Endodermal cell (in vitro differentiated cells): ENCODE results near the gene AUTS2. TPM values are rescaled to one million over a fixed set of nuclear protein-coding genes. Genes with fewer than 3 reads are reported as not detected.

Experiments used
- DNase-seq: peaks from one replicate; pipeline ENCODE4 v3.0.0-alpha.2; 2017
- H3K27ac ChIP-seq: 2 replicates; pipeline ENCODE4 v1.5.1; 2013; ENCODE audit warnings: mild to moderate bottlenecking, low read depth, low read length, moderate library complexity
- H3K27me3 ChIP-seq: 2 replicates; pipeline ENCODE4 v1.6.1; 2013; ENCODE audit warnings: mild to moderate bottlenecking, low read length, moderate library complexity; ENCODE audit not compliant: insufficient read depth, control insufficient read depth, poor library complexity, severe bottlenecking
- H3K36me3 ChIP-seq: 2 replicates; pipeline ENCODE4 v1.7.0; 2013; ENCODE audit warnings: mild to moderate bottlenecking, low read length, moderate library complexity; ENCODE audit not compliant: control insufficient read depth, insufficient read depth
- H3K4me1 ChIP-seq: one replicate; pipeline ENCODE4 v1.7.0; 2013; ENCODE audit warnings: low read length; ENCODE audit not compliant: control insufficient read depth, insufficient read depth
- H3K4me3 ChIP-seq: 2 replicates; pipeline ENCODE4 v1.5.1; 2013; ENCODE audit warnings: mild to moderate bottlenecking, low read length, moderate library complexity
- H3K9ac ChIP-seq: 2 replicates; pipeline ENCODE4 v1.6.1; 2013; ENCODE audit warnings: mild to moderate bottlenecking, low read length, moderate library complexity; ENCODE audit not compliant: poor library complexity, severe bottlenecking; ENCODE audit errors: extremely low read depth
- H3K9me3 ChIP-seq: 2 replicates; pipeline ENCODE4 v1.6.1; 2013; ENCODE audit warnings: mild to moderate bottlenecking, low read length, moderate library complexity; ENCODE audit not compliant: control insufficient read depth
- H3K27ac Mint-ChIP-seq: 2 replicates; pipeline ENCODE4 v1.8.0; 2020; ENCODE audit warnings: mixed read lengths
- H3K27me3 Mint-ChIP-seq: 2 replicates; pipeline ENCODE4 v1.8.0; 2021; ENCODE audit warnings: mild to moderate bottlenecking, mixed read lengths; ENCODE audit not compliant: insufficient read depth
- H3K36me3 Mint-ChIP-seq: 2 replicates; pipeline ENCODE4 v1.8.0; 2020; ENCODE audit warnings: low read depth, mixed read lengths
- H3K4me1 Mint-ChIP-seq: 2 replicates; pipeline ENCODE4 v1.8.0; 2020; ENCODE audit warnings: mixed read lengths
- H3K4me3 Mint-ChIP-seq: 2 replicates; pipeline ENCODE4 v1.8.0; 2020; ENCODE audit warnings: mild to moderate bottlenecking, moderate library complexity, mixed read lengths
- H3K9me3 Mint-ChIP-seq: 2 replicates; pipeline ENCODE4 v1.8.0; 2020; ENCODE audit warnings: mild to moderate bottlenecking, mixed read lengths
- CTCF ChIP-seq: fragments of 200-600 bp; sonication (generic); conservative IDR thresholded peaks from 2 replicates; pipeline ENCODE4 v1.5.0; 2021; ENCODE audit warnings: antibody characterized with exemption, mild to moderate bottlenecking
- WGBS, 2 experiments: methylation state at CpG; one replicate each; pipeline versions ENCODE4 v1.1.5 to v1.1.7; 2013; ENCODE audit warnings: missing lambda C conversion rate in 2 of 2, mixed read lengths in 1 of 2; ENCODE audit not compliant: insufficient coverage in 1 of 2, insufficient read length in 1 of 2; 5-methylcytosine and 5-hydroxymethylcytosine counted together
- total RNA-seq, 2 donors: library from RNA; stranded (reverse); fragmentation: NEBNext Ultra II Directional in 1 of 2; extraction: Animal tissue kit (Norgen Biotek cat#: 25700) in 1 of 2; gene quantifications; 2 replicates in 1 of 2; 3 replicates in 1 of 2; pipeline ENCODE4 v1.2.1, GENCODE V29; 2021

The AUTS2 gene
- total RNA-seq, 2 donors from 2014 or later: 76.8 to 106 TPM

GRCh38 chr7:70649323-70649722 lies 1051.0 kb downstream of the AUTS2 start:
- no peak overlapping the region for H3K27ac Mint-ChIP-seq
- no peaks in the 10 kb centered on the region for H3K9me3 Mint-ChIP-seq
- 94 to 100% methylated on average over 2 to 5 of the region's 5 CpGs for WGBS, 2 experiments
- H3K4me1 ChIP-seq: peaks cover 7% of the 10 kb centered on the region
- peaks cover 10% of the 10 kb centered on the region for H3K36me3 Mint-ChIP-seq
- H3K9me3 ChIP-seq: no peaks in the 10 kb centered on the region
- no peak overlapping the region for H3K27ac ChIP-seq
- no peaks in the 10 kb centered on the region for H3K27me3 ChIP-seq
- H3K4me3 ChIP-seq: no peak overlapping the region
- no peaks in the 10 kb centered on the region for H3K36me3 ChIP-seq
- H3K4me1 Mint-ChIP-seq: peaks cover 13% of the 10 kb centered on the region
- H3K9ac ChIP-seq: no peak overlapping the region
- TF ChIP-seq CTCF: no peak
- no peak for DNase-seq
- peaks cover 10% of the 10 kb centered on the region for H3K27me3 Mint-ChIP-seq
- no peak overlapping the region for H3K4me3 Mint-ChIP-seq

GRCh38 chr7:70654146-70654545 lies 1055.9 kb downstream of the AUTS2 start:
- WGBS, 2 experiments: 86% methylated on average over 3 of the region's 3 CpGs; no CpG with 5 or more reads in 1 of the 2 experiments
- Mint-ChIP-seq H3K9me3 (no peaks in the 10 kb centered on the region), H3K4me3 (no peak overlapping the region), H3K27ac (no peak overlapping the region), H3K27me3 (peaks cover 4% of the 10 kb centered on the region), H3K36me3 (peaks cover 10% of the 10 kb centered on the region), H3K4me1 (no peaks in the 10 kb centered on the region)
- no peaks in the 10 kb centered on the region for H3K27me3 ChIP-seq
- H3K27ac ChIP-seq: no peak overlapping the region
- DNase-seq: no peak
- H3K4me1 ChIP-seq: no peaks in the 10 kb centered on the region
- no peak for TF ChIP-seq CTCF
- H3K4me3 ChIP-seq: no peak overlapping the region
- no peaks in the 10 kb centered on the region for H3K36me3 ChIP-seq
- H3K9ac ChIP-seq: no peak overlapping the region
- H3K9me3 ChIP-seq: no peaks in the 10 kb centered on the region

GRCh38 chr7:70654979-70655378 lies 1056.7 kb downstream of the AUTS2 start:
- H3K27me3 ChIP-seq: no peaks in the 10 kb centered on the region
- H3K9ac ChIP-seq: no peak overlapping the region
- H3K4me1 ChIP-seq: no peaks in the 10 kb centered on the region
- 93 to 94% methylated on average over 5 of the region's 5 CpGs for WGBS, 2 experiments
- no peak overlapping the region for H3K4me3 ChIP-seq
- H3K27me3 Mint-ChIP-seq: peaks cover 4% of the 10 kb centered on the region
- no peaks in the 10 kb centered on the region for H3K9me3 Mint-ChIP-seq
- no peaks in the 10 kb centered on the region for H3K4me1 Mint-ChIP-seq
- H3K36me3 Mint-ChIP-seq: peaks cover 10% of the 10 kb centered on the region
- DNase-seq: no peak
- no peak overlapping the region for H3K27ac ChIP-seq
- H3K9me3 ChIP-seq: no peaks in the 10 kb centered on the region
- H3K27ac Mint-ChIP-seq: no peak overlapping the region
- H3K36me3 ChIP-seq: no peaks in the 10 kb centered on the region
- H3K4me3 Mint-ChIP-seq: no peak overlapping the region
- TF ChIP-seq CTCF: no peak
